Muscle layer of duodenum (tissue), 2 donors: ENCODE measurements around the gene SCN11A.
"Not testable (repeated sequence)": the region's sequence is repeated elsewhere in the genome, so short reads cannot be mapped to it uniquely, and the experiment has no call there.

Source experiments
- H3K27ac ChIP-seq: one replicate; pipeline ENCODE4 v1.7.0; 2013; ENCODE audit warnings: mild to moderate bottlenecking, low read length
- H3K27me3 ChIP-seq: one replicate; pipeline ENCODE4 v1.7.0; 2013; ENCODE audit warnings: low read depth, mild to moderate bottlenecking, control low read depth, low read length
- H3K36me3 ChIP-seq, 2 donors: one replicate each; pipeline ENCODE4 v1.7.0; 2013; ENCODE audit warnings: low read length in 2 of 2, control low read depth in 1 of 2, mild to moderate bottlenecking in 1 of 2; ENCODE audit not compliant: insufficient read depth in 2 of 2, control insufficient read depth in 1 of 2
- H3K4me1 ChIP-seq, 2 donors: one replicate each; pipeline ENCODE4 v1.7.0; 2013; ENCODE audit warnings: low read length in 2 of 2, mild to moderate bottlenecking in 2 of 2, control low read depth in 1 of 2, moderate library complexity in 1 of 2; ENCODE audit not compliant: insufficient read depth in 2 of 2, control insufficient read depth in 1 of 2
- H3K4me3 ChIP-seq, 2 donors: one replicate each; pipeline ENCODE4 v1.7.0; 2013; ENCODE audit warnings: low read length in 2 of 2, low read depth in 1 of 2, mild to moderate bottlenecking in 1 of 2
- H3K9me3 ChIP-seq, 2 donors: one replicate each; pipeline ENCODE4 v1.7.0; 2013; ENCODE audit warnings: low read length in 2 of 2, control low read depth in 1 of 2, mild to moderate bottlenecking in 1 of 2; ENCODE audit not compliant: control insufficient read depth in 1 of 2
- donor health status: healthy.

SCN11A gene

GRCh38 chr3:39065197-39065596, 13.5 kb upstream of the SCN11A start:
- no peaks in the 10 kb centered on the region for H3K27me3 ChIP-seq
- H3K27ac ChIP-seq, result no peak overlapping the region
- H3K4me3 ChIP-seq, result no peak overlapping the region
- H3K9me3 ChIP-seq, result no peaks in the 10 kb centered on the region
- H3K4me1 ChIP-seq, result no peaks in the 10 kb centered on the region
- peaks cover 21 to 34% of the 10 kb centered on the region in 2 donors for H3K36me3 ChIP-seq

- Histone ChIP-seq H3K27me3 (no peaks in the 10 kb centered on the region), H3K27ac (no peak overlapping the region), H3K36me3 (peaks cover 16 to 28% of the 10 kb centered on the region in 2 donors), H3K9me3 (no peaks in the 10 kb centered on the region), H3K4me3 (no peak overlapping the region), H3K4me1 (no peaks in the 10 kb centered on the region)
Measured at GRCh38 chr3:39064646-39065045, 12.9 kb upstream of the SCN11A start.

- no peak overlapping the region for H3K4me3 ChIP-seq
- peaks cover 16 to 19% of the 10 kb centered on the region in 2 donors for H3K36me3 ChIP-seq
- H3K27ac ChIP-seq, result no peak overlapping the region
- no peaks in the 10 kb centered on the region for H3K27me3 ChIP-seq
- no peaks in the 10 kb centered on the region for H3K4me1 ChIP-seq
- no peaks in the 10 kb centered on the region for H3K9me3 ChIP-seq
Measured at GRCh38 chr3:39063143-39063542, 11.4 kb upstream of the SCN11A start.

GRCh38 chr3:39062180-39062579, 10.4 kb upstream of the SCN11A start:
- no peak overlapping the region for H3K4me3 ChIP-seq
- H3K27me3 ChIP-seq, result no peaks in the 10 kb centered on the region
- H3K4me1 ChIP-seq, result no peaks in the 10 kb centered on the region
- no peaks in the 10 kb centered on the region for H3K9me3 ChIP-seq
- peaks cover 9 to 13% of the 10 kb centered on the region in 2 donors for H3K36me3 ChIP-seq
- H3K27ac ChIP-seq, result no peak overlapping the region

GRCh38 chr3:39061228-39061627, 9.5 kb upstream of the SCN11A start:
- H3K27ac ChIP-seq, H3K27me3 ChIP-seq, H3K9me3 ChIP-seq, H3K36me3 ChIP-seq, H3K4me1 ChIP-seq, H3K4me3 ChIP-seq: not testable (repeated sequence)

GRCh38 chr3:39056151-39056550, 4.4 kb upstream of the SCN11A start:
- H3K36me3 ChIP-seq, result no peaks in the 10 kb centered on the region
- no peaks in the 10 kb centered on the region for H3K9me3 ChIP-seq
- no peaks in the 10 kb centered on the region for H3K27me3 ChIP-seq
- H3K4me3 ChIP-seq, result no peak overlapping the region
- H3K4me1 ChIP-seq, result peaks cover 5 to 27% of the 10 kb centered on the region in 2 donors
- H3K27ac ChIP-seq, result no peak overlapping the region

GRCh38 chr3:39053696-39054095, 2.0 kb upstream of the SCN11A start:
- Histone ChIP-seq H3K36me3 (no peaks in the 10 kb centered on the region), H3K4me1 (peaks cover 5 to 27% of the 10 kb centered on the region in 2 donors)

GRCh38 chr3:39052583-39052982, 839 bp upstream of the SCN11A start:
- Histone ChIP-seq H3K4me1 (peaks cover 5 to 27% of the 10 kb centered on the region in 2 donors), H3K4me3 (peak overlapping the region; percentile 93 to 100), H3K27ac (peak overlapping the region; percentile 54)

More at GRCh38 chr3:39053696-39054095, 2.0 kb upstream of the SCN11A start:
- Histone ChIP-seq H3K4me3 (no peak overlapping the region), H3K27me3 (no peaks in the 10 kb centered on the region), H3K9me3 (no peaks in the 10 kb centered on the region), H3K27ac (no peak overlapping the region)

GRCh38 chr3:39050029-39050428, 1.7 kb downstream of the SCN11A start:
- H3K27ac ChIP-seq, result no peak overlapping the region
- H3K36me3 ChIP-seq, result no peaks in the 10 kb centered on the region
- H3K4me3 ChIP-seq, result no peak overlapping the region
- H3K9me3 ChIP-seq, result no peaks in the 10 kb centered on the region
- H3K27me3 ChIP-seq, result no peaks in the 10 kb centered on the region
- H3K4me1 ChIP-seq, result peaks cover 5 to 24% of the 10 kb centered on the region in 2 donors

More at GRCh38 chr3:39052583-39052982, 839 bp upstream of the SCN11A start:
- H3K27me3 ChIP-seq, result no peaks in the 10 kb centered on the region
- H3K36me3 ChIP-seq, result no peaks in the 10 kb centered on the region
- H3K9me3 ChIP-seq, result no peaks in the 10 kb centered on the region

- Histone ChIP-seq H3K9me3 (peaks cover 0 to 5% of the 10 kb centered on the region in 2 donors), H3K4me1 (no peaks in the 10 kb centered on the region), H3K27me3 (no peaks in the 10 kb centered on the region), H3K36me3 (no peaks in the 10 kb centered on the region), H3K27ac (no peak overlapping the region), H3K4me3 (no peak overlapping the region)
Measured at GRCh38 chr3:39038165-39038564, 13.6 kb downstream of the SCN11A start.

GRCh38 chr3:39029556-39029955, 22.2 kb downstream of the SCN11A start:
- Histone ChIP-seq H3K36me3 (no peaks in the 10 kb centered on the region), H3K9me3 (no peaks in the 10 kb centered on the region), H3K27me3 (no peaks in the 10 kb centered on the region), H3K27ac (no peak overlapping the region), H3K4me3 (no peak overlapping the region), H3K4me1 (no peaks in the 10 kb centered on the region)

GRCh38 chr3:39028546-39028945, 23.2 kb downstream of the SCN11A start:
- Histone ChIP-seq H3K4me3 (no peak overlapping the region), H3K36me3 (no peaks in the 10 kb centered on the region), H3K9me3 (no peaks in the 10 kb centered on the region), H3K27me3 (no peaks in the 10 kb centered on the region), H3K27ac (no peak overlapping the region), H3K4me1 (no peaks in the 10 kb centered on the region)
